GM12878 (cell line): Measurements from ENCODE around the gene MND1. TPM values are rescaled to one million over a fixed set of nuclear protein-coding genes. Genes with fewer than 3 reads are reported as not detected.

Experiments
- ATAC-seq: fragments of 200-7000 bp; cut with Tn5 transposase; 3 replicates; pipeline ENCODE4 v1.9.1; 2020; ENCODE audit warnings: mild to moderate bottlenecking, moderate library complexity
- BruUV-seq: library from RNA; stranded (reverse); fragments of 400-500 nt; replicated peaks from 2 replicates; lab custom pipeline; 2021; lab: Mats Ljungman, UMichigan
- CTCF ChIA-PET: fragments of 300-600 bp; sonication (Branson Sonifier 250); formaldehyde crosslinking; extraction: SDS; loops from one replicate; lab custom pipeline; 2021; ENCODE audit warnings: inconsistent platforms; lab: Yijun Ruan, JAX
- POLR2A ChIA-PET: fragments of 350-600 bp; formaldehyde crosslinking; extraction: SDS; loops from one replicate; lab custom pipeline; 2021; ENCODE audit warnings: inconsistent platforms; lab: Charles Lee
- RAD21 ChIA-PET: fragments of 300-600 bp; sonication (Branson Sonifier 250); formaldehyde crosslinking; loops from one replicate; lab custom pipeline; 2023; ENCODE audit warnings: antibody characterized with exemption; ENCODE audit not compliant: unreplicated experiment; lab: Charles Lee
- SMC1A ChIA-PET: fragments of 300-600 bp; sonication (Branson Sonifier 250); formaldehyde crosslinking; loops from one replicate; lab custom pipeline; 2023; ENCODE audit not compliant: unreplicated experiment, uncharacterized antibody; lab: Charles Lee
- DNase-seq: peaks from one replicate; pipeline ENCODE4 v3.0.0-alpha.2; 2011; ENCODE audit warnings: low read depth, low spot score
- FAIRE-seq: peaks from 3 replicates; lab custom pipeline; 2011; peaks lifted over from hg19 to GRCh38; lab: Jason Lieb, UNC
- H2AFZ ChIP-seq: 2 replicates; pipeline ENCODE4 v1.6.0; 2011; ENCODE audit warnings: low read depth, low read length, control low read depth; ENCODE audit not compliant: control insufficient read depth
- H3K27ac ChIP-seq: 2 replicates; pipeline ENCODE4 v1.5.1; 2011; ENCODE audit warnings: control low read depth; ENCODE audit not compliant: control insufficient read depth, insufficient read depth
- H3K27me3 ChIP-seq, 2 experiments: replicated peaks in 1 of 2; 2 replicates each; pipeline versions ENCODE4 v1.6.0 to v1.6.1; 2011; ENCODE audit warnings: low read length in 1 of 2; ENCODE audit not compliant: control insufficient read depth in 2 of 2, insufficient read depth in 2 of 2
- H3K36me3 ChIP-seq, 2 experiments: 2 replicates each; pipeline ENCODE4 v1.5.1; 2011; ENCODE audit warnings: low read length in 1 of 2; ENCODE audit not compliant: control insufficient read depth in 2 of 2, insufficient read depth in 2 of 2
- H3K4me1 ChIP-seq: 2 replicates; pipeline ENCODE4 v1.6.1; 2011; ENCODE audit warnings: mild to moderate bottlenecking, low read length, moderate library complexity, mixed read lengths; ENCODE audit not compliant: control insufficient read depth, insufficient read depth
- H3K4me2 ChIP-seq: 2 replicates; pipeline ENCODE4 v1.6.0; 2011; ENCODE audit warnings: control low read depth; ENCODE audit not compliant: control insufficient read depth, insufficient read depth
- H3K4me3 ChIP-seq: fragments of 200-600 bp; sonication (generic); 2 replicates; pipeline ENCODE4 v1.5.1; 2016
- H3K79me2 ChIP-seq: 2 replicates; pipeline ENCODE4 v1.6.0; 2011; ENCODE audit warnings: low read length; ENCODE audit not compliant: control insufficient read depth, insufficient read depth
- H3K9ac ChIP-seq: 2 replicates; pipeline ENCODE4 v1.8.0; 2011; ENCODE audit warnings: low read length, control low read depth, mixed read lengths; ENCODE audit not compliant: control insufficient read depth, insufficient read depth
- H3K9me3 ChIP-seq: replicated peaks from 3 replicates; pipeline ENCODE4 v1.5.1; 2011; ENCODE audit warnings: mild to moderate bottlenecking, low read length; ENCODE audit not compliant: control insufficient read depth, insufficient read depth
- H4K20me1 ChIP-seq: 2 replicates; pipeline ENCODE4 v1.6.0; 2011; ENCODE audit not compliant: control insufficient read depth, insufficient read depth
- CBFB ChIP-seq: IDR thresholded peaks from 2 replicates; pipeline ENCODE4 v1.6.1; 2016; ENCODE audit warnings: antibody characterized with exemption, low read depth
- CEBPZ ChIP-seq: fragments of 150-350 bp; IDR thresholded peaks from 2 replicates; pipeline ENCODE4 v1.6.1; 2016; ENCODE audit warnings: low read depth, low read length
- IKZF2 ChIP-seq, 2 experiments: fragments of 450-650 bp; IDR thresholded peaks; 2 replicates each; pipeline ENCODE4 v1.6.1; 2017; ENCODE audit warnings: mild to moderate bottlenecking in 2 of 2, moderate library complexity in 2 of 2
- MEF2B ChIP-seq: fragments of 450-650 bp; IDR thresholded peaks from 2 replicates; pipeline ENCODE4 v1.6.1; 2018; ENCODE audit warnings: mild to moderate bottlenecking, moderate library complexity; ENCODE audit not compliant: partially characterized antibody, poor library complexity, severe bottlenecking
- MLLT1 ChIP-seq: fragments of 450-650 bp; IDR thresholded peaks from 2 replicates; pipeline ENCODE4 v1.6.1; 2016; ENCODE audit warnings: mild to moderate bottlenecking
- MTA2 ChIP-seq: fragments of 450-650 bp; IDR thresholded peaks from 2 replicates; pipeline ENCODE4 v1.6.1; 2016; ENCODE audit warnings: low read depth, mild to moderate bottlenecking, moderate library complexity
- NFIC ChIP-seq: IDR thresholded peaks from 2 replicates; pipeline ENCODE4 v1.6.1; 2012; ENCODE audit warnings: low read depth, mild to moderate bottlenecking, inconsistent platforms, low read length, moderate library complexity
- POLR2A ChIP-seq: IDR thresholded peaks from 2 replicates; pipeline ENCODE4 v1.6.1; 2011; ENCODE audit warnings: low read depth, mild to moderate bottlenecking, low read length
- RFX5 ChIP-seq: IDR thresholded peaks from 2 replicates; pipeline ENCODE4 v1.6.1; 2011; ENCODE audit warnings: low read depth, low read length, improper control_type of control experiment
- SPI1 ChIP-seq: IDR thresholded peaks from 2 replicates; pipeline ENCODE4 v1.6.1; 2011; ENCODE audit warnings: low read depth, mild to moderate bottlenecking, low read length, moderate library complexity, borderline replicate concordance; ENCODE audit not compliant: insufficient read depth
- SRF ChIP-seq, 2 experiments: IDR thresholded peaks; 2 replicates each; pipeline ENCODE4 v1.6.1; 2011; ENCODE audit warnings: low read depth in 2 of 2, low read length in 2 of 2, mild to moderate bottlenecking in 1 of 2, moderate library complexity in 1 of 2
- TCF12 ChIP-seq: IDR thresholded peaks from 2 replicates; pipeline ENCODE4 v1.6.1; 2011; ENCODE audit warnings: low read depth, mild to moderate bottlenecking, low read length
- USF2 ChIP-seq: IDR thresholded peaks from 2 replicates; pipeline ENCODE4 v1.6.1; 2011; ENCODE audit warnings: low read depth, low read length, improper control_type of control experiment, borderline replicate concordance
- ZBTB33 ChIP-seq: fragments of 450-650 bp; IDR thresholded peaks from 2 replicates; pipeline ENCODE4 v1.6.1; 2017; ENCODE audit warnings: mild to moderate bottlenecking
- ZNF622 ChIP-seq: fragments of 450-650 bp; IDR thresholded peaks from 2 replicates; pipeline ENCODE4 v1.6.1; 2017; ENCODE audit warnings: mild to moderate bottlenecking, inconsistent platforms
- ZSCAN29 ChIP-seq: fragments of 450-650 bp; IDR thresholded peaks from 2 replicates; pipeline ENCODE4 v1.6.1; 2017; ENCODE audit warnings: mild to moderate bottlenecking, moderate library complexity
- WGBS: methylation state at CpG from one replicate; pipeline ENCODE4 v1.1.6; 2016; ENCODE audit warnings: low lambda C conversion rate; ENCODE audit not compliant: insufficient replicate concordance, insufficient coverage; ENCODE audit errors: missing lambda C conversion rate; 5-methylcytosine and 5-hydroxymethylcytosine counted together
- in situ Hi-C: fragments of 300-500 bp; cut with MboI; formaldehyde crosslinking; loops from 9 replicates; pipeline ENCODE4 v1.14.3; 2018; ENCODE audit warnings: mixed read lengths
- intact Hi-C: fragments of 100-400 bp; cut with micrococcal nuclease; formaldehyde crosslinking; loops from one replicate; pipeline ENCODE4 v1.14.2; 2022; ENCODE audit not compliant: unreplicated experiment
- polyA plus RNA-seq, 11 experiments: library from polyadenylated mRNA; depleted of rRNA in 4 of 11; unstranded in 6 of 11; stranded (reverse) in 5 of 11; fragments of >200 nt; fragmentation: Nextera tagmentation in 4 of 11; fragmentation: Illumina TruSeq in 1 of 11; extraction: Ambion mirVana in 4 of 11; extraction: Trizol in 1 of 11; gene quantifications; 1 replicate in 1 of 11; 2 replicates in 10 of 11; pipeline versions ENCODE4 v1.2.1 to v1.2.3, GENCODE V29; 2011 to 2016; ENCODE audit warnings: inconsistent platforms in 2 of 11, missing spikeins in 2 of 11, low read depth in 1 of 11
- total RNA-seq, 4 experiments: library from RNA; depleted of rRNA in 3 of 4; stranded (reverse); fragments of >200 nt in 3 of 4; fragmentation: Illumina TruSeq in 1 of 4; extraction: Trizol in 1 of 4; gene quantifications; 2 replicates each; pipeline versions ENCODE4 v1.2.1 to v1.2.3, GENCODE V29; 2013 to 2021

Gene MND1
- total and polyA plus RNA-seq, 10 of the 15 experiments (the other 5 are each of a cell fraction or from before 2014, with no cell fraction given) = 17.7 to 58.1 (median 47.3) TPM

- in situ Hi-C loops (no loop called here), intact Hi-C loops (no loop called here)
- Histone ChIP-seq H3K9me3 (no peaks in the 10 kb centered on the region), H3K27me3 (no peaks in the 10 kb centered on the region), H3K4me3 (no peak overlapping the region), H2AFZ (no peak overlapping the region), H3K79me2 (no peaks in the 10 kb centered on the region), H3K9ac (no peak overlapping the region), H3K4me2 (no peak overlapping the region), H3K4me1 (no peaks in the 10 kb centered on the region), H4K20me1 (no peaks in the 10 kb centered on the region), H3K27ac (no peak overlapping the region), H3K36me3 (no peaks in the 10 kb centered on the region)
- CTCF ChIA-PET = interaction anchor here (1.0 to 2.3 kb wide), 3 partner anchors 312 to 327 kb away, joined by 3 to 13 read pairs (median 7); no protein-coding TSS in a partner anchor
- ATAC-seq = no peak
- 28% methylated on average over 6 of the region's 6 CpGs for WGBS
- RAD21 ChIA-PET = interaction anchor here (1.2 to 1.6 kb wide), 2 partner anchors 160 to 320 kb away, joined by 3 to 5 read pairs; no protein-coding TSS in a partner anchor
- POLR2A ChIA-PET = no interaction called here
- BruUV-seq = no TSS peak
- no peak for DNase-seq
- SMC1A ChIA-PET = interaction anchor here (0.7 to 2.4 kb wide), 7 partner anchors 10 to 327 kb away, joined by 3 to 7 read pairs (median 3); no protein-coding TSS in a partner anchor
- no peak for FAIRE-seq
- TF ChIP-seq USF2 = no peak
- TF ChIP-seq CEBPZ = no peak
- TF ChIP-seq TCF12 = no peak
- TF ChIP-seq MLLT1 = no peak
- TF ChIP-seq ZSCAN29 = no peak
- no peak for TF ChIP-seq NFIC
- no peak for TF ChIP-seq CBFB
- TF ChIP-seq MTA2 = no peak
- TF ChIP-seq POLR2A = no peak
- no peak for TF ChIP-seq MEF2B
- TF ChIP-seq ZBTB33 = no peak
- TF ChIP-seq RFX5 = no peak
- no peak for TF ChIP-seq ZNF622
- no peak for TF ChIP-seq SPI1
- no peak for TF ChIP-seq SRF (IDR thresholded peaks at IDR 0.05; ENCODE audit: low read depth in 2 of 2, low read length in 2 of 2)
- no peak for TF ChIP-seq IKZF2 (IDR thresholded peaks at IDR 0.05)
Measured at GRCh38 chr4:153322791-153323190, 21.7 kb upstream of the MND1 start.
